HepG2 (cell line): Measurements from ENCODE around the gene HTR2A.

ENCODE experiments used
- ZNF274 ChIP-seq: sonication (generic); formaldehyde crosslinking; IDR thresholded peaks from 2 replicates; pipeline ENCODE4 v1.5.1; 2020; ENCODE audit warnings: mild to moderate bottlenecking, missing genetic modification reagents
- ZNF44 ChIP-seq: sonication (generic); formaldehyde crosslinking; IDR thresholded peaks from 2 replicates; pipeline ENCODE4 v1.5.1; 2020; ENCODE audit warnings: mild to moderate bottlenecking, missing genetic modification reagents
- TF ChIP-seq, protein P1 (sequence below): conservative IDR thresholded peaks from 2 replicates; pipeline ENCODE4 v1.6.1; 2018; ENCODE audit warnings: missing genetic modification reagents

DNA sequence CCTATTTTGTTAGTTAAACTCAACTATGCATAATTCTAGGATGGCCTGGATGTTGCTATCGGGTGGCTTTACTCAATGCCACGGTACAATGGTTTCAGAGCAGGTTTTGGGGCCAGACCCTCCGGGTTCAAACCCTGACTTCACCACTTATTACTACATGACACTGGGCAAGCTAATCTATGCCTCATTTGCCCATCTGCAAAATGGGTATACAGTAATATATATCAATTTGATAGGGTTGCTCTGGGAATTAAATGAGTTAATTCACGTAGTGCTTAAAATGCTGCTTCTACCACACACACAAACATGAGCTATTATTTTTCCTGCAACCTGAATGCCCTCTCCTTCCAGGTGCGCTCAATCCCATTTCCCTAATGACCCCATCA is 100.7 kb downstream of the HTR2A start:
- TF ChIP-seq ZNF44 (CRISPR knock-in tag) (no peak), ZNF274 (CRISPR knock-in tag) (no peak)
- TF ChIP-seq, protein P1, sequence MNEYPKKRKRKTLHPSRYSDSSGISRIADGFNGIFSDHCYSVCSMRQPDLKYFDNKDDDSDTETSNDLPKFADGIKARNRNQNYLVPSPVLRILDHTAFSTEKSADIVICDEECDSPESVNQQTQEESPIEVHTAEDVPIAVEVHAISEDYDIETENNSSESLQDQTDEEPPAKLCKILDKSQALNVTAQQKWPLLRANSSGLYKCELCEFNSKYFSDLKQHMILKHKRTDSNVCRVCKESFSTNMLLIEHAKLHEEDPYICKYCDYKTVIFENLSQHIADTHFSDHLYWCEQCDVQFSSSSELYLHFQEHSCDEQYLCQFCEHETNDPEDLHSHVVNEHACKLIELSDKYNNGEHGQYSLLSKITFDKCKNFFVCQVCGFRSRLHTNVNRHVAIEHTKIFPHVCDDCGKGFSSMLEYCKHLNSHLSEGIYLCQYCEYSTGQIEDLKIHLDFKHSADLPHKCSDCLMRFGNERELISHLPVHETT (CRISPR knock-in tag): no peak
